Measurements from ENCODE around the gene CHID1.

CHID1 gene

GRCh38 chr11:868394-868793 lies 42.2 kb downstream of the CHID1 start:
- no peak for TF ChIP-seq CTCF (IDR thresholded peaks at IDR 0.05; ENCODE audit: low read depth, low read length, missing control alignments)

GRCh38 chr11:867856-868358 lies 42.7 kb downstream of the CHID1 start:
- no peak for TF ChIP-seq CTCF (IDR thresholded peaks at IDR 0.05; ENCODE audit: low read depth, low read length, missing control alignments)
- no peak for DNase-seq (ENCODE audit: extremely low read depth, low read depth)
- H3K4me3 ChIP-seq (replicated peaks; ENCODE audit: low read depth, low read length) = no peak overlapping the region

More at GRCh38 chr11:868394-868793, 42.2 kb downstream of the CHID1 start:
- no peak for DNase-seq (ENCODE audit: extremely low read depth, low read depth)
- no peak overlapping the region for H3K4me3 ChIP-seq (replicated peaks; ENCODE audit: low read depth, low read length)

- no peak for TF ChIP-seq CTCF (IDR thresholded peaks at IDR 0.05; ENCODE audit: low read depth, low read length, missing control alignments)
- no peak for DNase-seq (ENCODE audit: extremely low read depth, low read depth)
- H3K4me3 ChIP-seq (replicated peaks; ENCODE audit: low read depth, low read length) = no peak overlapping the region
Measured at GRCh38 chr11:866481-866880, 44.1 kb downstream of the CHID1 start.

- no peak overlapping the region for H3K4me3 ChIP-seq (replicated peaks; ENCODE audit: low read depth, low read length)
- no peak for TF ChIP-seq CTCF (IDR thresholded peaks at IDR 0.05; ENCODE audit: low read depth, low read length, missing control alignments)
- DNase-seq (ENCODE audit: extremely low read depth, low read depth) = no peak
Measured at GRCh38 chr11:865462-866430, 44.9 kb downstream of the CHID1 start.

GRCh38 chr11:864898-865297 lies 45.7 kb downstream of the CHID1 start:
- no peak overlapping the region for H3K4me3 ChIP-seq (replicated peaks; ENCODE audit: low read depth, low read length)
- no peak for DNase-seq (ENCODE audit: extremely low read depth, low read depth)
- TF ChIP-seq CTCF (IDR thresholded peaks at IDR 0.05; ENCODE audit: low read depth, low read length, missing control alignments) = no peak

- no peak for TF ChIP-seq CTCF (IDR thresholded peaks at IDR 0.05; ENCODE audit: low read depth, low read length, missing control alignments)
- no peak for DNase-seq (ENCODE audit: extremely low read depth, low read depth)
- no peak overlapping the region for H3K4me3 ChIP-seq (replicated peaks; ENCODE audit: low read depth, low read length)
Measured at GRCh38 chr11:863910-864827, 46.4 kb downstream of the CHID1 start.

Measured in HFF-Myc (cell line).